Right forelimb (tissue), 1 donor: ENCODE results near the gene FOXQ1.

Source experiments
- DNase-seq: peaks from one replicate; pipeline ENCODE4 v3.0.0-alpha.2; 2018

Gene FOXQ1

DNA sequence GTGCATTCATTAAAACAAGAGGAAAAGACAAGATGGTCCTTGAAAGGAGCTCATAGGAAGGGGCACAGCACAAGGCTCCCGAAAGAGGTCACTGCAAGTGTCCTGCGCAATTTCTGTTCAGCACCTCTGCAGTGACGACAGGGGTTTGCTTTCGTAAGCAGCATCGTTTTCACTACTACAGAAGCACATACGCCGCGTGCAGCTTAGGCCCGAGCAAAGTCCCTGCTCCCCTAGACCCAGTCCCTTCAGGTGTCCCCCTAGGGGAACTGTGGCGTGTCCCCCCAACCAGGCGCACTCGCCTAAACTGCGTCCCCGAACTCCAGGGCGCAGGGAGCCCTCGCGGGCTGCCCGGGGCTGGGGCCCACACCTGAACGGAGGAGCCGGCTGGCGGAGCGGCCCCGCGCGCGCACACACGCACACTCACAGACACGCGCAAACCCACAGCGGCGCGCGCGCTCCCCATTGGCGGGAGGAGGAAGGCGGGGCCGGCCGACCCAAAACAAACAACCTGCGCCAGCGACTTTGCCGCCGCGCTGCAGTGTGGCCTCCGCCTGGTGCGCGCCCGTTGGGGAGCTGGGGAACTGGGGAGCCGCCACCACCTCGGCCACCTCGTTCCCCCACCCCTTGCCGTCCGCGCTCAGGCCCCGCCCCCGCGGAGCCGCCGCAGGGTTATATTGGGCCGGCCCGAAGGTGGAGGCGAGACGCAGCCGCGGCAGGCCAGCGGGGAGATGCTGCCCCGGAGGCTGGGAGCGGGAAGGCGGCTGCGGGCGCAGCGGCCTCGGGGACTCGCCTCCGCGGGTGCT, at the start of gene FOXQ1:
TSS of gene FOXQ1 (plus strand) at position 699 of the 803 bp plus-strand sequence. CDS start 607 bp downstream, outside the sequence.
- DNase-seq, result no peak

- DNase-seq, result no peak
Measured at GRCh38 chr6:1262704-1263038, 49.2 kb upstream of the FOXQ1 start.

DNA sequence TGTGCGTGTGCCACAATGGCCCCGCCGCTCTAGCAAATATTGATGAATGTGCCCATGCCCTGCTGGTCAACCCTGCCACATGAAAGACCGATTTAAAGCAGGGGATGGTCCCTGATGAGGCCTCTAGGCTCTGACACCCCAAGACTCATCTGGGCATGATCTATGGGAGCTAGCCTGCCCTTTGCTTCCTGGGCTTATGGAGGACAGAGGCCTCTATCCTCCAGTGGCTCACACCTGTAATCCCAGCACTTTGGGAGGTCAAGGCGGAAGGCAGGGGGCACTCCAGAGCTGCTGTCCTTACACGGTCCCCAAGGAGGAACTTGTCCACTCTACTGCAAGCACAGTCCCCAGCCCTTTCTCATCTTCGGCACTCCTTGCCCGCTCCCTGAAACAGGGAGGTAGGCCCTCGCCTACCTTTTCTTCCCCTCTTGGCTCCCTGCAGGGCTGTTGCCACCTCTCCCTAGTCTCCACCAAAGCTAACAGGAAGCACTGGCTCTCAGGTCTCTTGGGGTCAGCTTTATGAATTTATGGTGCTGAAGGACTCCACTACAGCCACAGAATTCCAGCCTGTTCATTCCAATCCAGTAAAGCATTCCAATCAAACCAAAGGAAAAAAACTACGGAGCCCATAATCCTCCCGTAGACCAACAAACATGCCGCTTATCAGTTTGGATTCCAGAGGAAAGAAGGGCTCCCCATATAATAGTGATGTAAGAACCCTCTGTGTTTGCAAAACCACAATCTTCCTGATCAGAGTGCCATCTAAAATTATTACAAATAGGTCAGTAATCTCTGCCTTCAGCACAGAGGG, 48.7 kb upstream of the FOXQ1 start:
- no peak for DNase-seq

- no peak for DNase-seq
Measured at GRCh38 chr6:1263850-1264377, 48.0 kb upstream of the FOXQ1 start.

GRCh38 chr6:1264619-1265445, 47.1 kb upstream of the FOXQ1 start:
- DNase-seq, result no peak

DNA sequence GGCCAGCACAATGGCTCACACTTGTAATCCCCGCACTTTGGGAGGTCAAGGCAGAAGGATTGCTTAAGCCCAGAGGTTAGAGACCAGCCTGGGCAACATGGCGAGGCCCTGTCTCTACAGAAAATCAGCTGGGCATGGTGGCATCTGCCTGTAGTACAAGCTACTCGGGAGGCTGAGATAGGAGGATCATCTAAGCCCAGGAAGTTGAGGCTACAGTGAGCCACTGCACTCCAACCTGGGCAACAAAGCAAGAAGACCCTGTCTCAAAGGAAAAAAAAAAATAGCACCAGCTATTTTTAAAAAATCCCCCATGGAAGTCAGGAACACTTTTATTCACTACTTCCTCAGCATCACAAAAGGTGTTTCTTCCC, 45.2 kb upstream of the FOXQ1 start:
- DNase-seq, result no peak

- DNase-seq, result no peak
Measured at GRCh38 chr6:1267057-1267732, 44.7 kb upstream of the FOXQ1 start.

DNA sequence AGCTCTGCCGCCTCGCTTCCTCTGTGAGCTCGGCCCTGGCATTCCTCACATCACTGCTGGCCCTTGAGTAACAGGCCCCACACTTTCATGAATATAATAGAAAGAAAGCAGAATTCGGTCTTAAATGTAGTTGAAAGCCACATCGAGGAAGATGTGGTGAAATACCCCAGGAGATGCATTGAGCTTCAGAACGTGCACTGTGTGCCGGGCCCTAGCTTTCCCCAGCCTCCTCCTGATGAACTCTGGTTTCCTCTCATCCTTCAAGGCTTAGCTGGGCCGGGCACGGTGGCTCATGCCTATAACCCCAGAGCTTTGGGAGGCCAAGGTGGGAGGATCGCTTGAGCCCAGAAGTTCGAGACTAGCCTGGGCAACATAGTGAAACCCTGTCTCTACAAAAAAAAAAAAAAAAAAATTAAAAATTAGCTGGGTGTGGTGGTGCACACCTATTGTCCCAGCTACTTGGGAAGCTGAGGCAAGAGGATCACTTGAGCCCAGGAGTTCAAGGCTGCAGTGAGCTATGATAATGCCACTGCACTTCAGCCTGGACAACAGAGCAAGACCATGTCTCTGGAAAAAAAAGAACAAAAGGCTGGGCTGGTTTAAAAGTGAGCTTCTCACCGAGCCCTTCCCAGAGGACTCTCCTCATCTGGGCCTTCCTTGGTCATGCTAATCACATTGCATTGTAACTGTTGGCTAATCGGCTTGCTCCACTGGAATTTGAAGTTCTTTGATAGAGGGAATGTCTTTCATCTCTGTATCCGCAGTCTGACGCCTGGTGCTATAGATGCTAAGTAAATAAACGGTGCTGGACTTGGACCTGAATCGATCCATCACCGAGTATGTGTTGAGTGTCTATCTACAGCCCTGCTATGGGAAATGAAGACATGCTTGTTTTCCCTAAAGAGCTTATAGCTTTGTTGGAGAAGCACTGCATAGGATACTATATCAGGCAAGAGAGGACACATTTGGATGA, 43.8 kb upstream of the FOXQ1 start:
- DNase-seq, result no peak

- no peak for DNase-seq
Measured at GRCh38 chr6:1271071-1271763, 40.7 kb upstream of the FOXQ1 start.

GRCh38 chr6:1278061-1278720, 33.7 kb upstream of the FOXQ1 start:
- DNase-seq, result no peak

GRCh38 chr6:1279065-1279464, 32.8 kb upstream of the FOXQ1 start:
- DNase-seq, result no peak

GRCh38 chr6:1280666-1281300, 31.1 kb upstream of the FOXQ1 start:
- no peak for DNase-seq

DNA sequence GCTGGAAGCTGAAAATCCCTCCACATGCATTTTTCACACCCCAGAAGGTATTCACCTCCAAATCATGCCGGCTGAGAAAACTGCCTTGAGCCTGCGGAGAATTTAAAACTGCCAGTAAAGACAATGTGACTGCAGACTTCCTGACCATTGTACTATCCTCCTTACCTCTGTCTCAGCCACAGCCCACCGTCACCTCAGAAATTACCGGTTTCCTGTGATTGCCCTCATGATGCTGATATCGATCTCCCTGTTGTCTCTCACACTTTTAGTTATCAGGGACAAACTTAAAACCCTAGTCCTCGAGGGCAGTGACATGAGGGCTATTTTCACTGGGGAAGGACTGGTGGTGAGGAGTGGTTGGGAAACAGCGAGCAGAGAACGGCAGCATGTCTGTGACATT, 30.2 kb upstream of the FOXQ1 start:
- DNase-seq, result no peak

- no peak for DNase-seq
Measured at GRCh38 chr6:1283501-1283900, 28.4 kb upstream of the FOXQ1 start.

GRCh38 chr6:1285556-1285955, 26.3 kb upstream of the FOXQ1 start:
- no peak for DNase-seq

GRCh38 chr6:1285956-1286355, 25.9 kb upstream of the FOXQ1 start:
- DNase-seq, result no peak

GRCh38 chr6:1287103-1287591, 24.8 kb upstream of the FOXQ1 start:
- no peak for DNase-seq

DNA sequence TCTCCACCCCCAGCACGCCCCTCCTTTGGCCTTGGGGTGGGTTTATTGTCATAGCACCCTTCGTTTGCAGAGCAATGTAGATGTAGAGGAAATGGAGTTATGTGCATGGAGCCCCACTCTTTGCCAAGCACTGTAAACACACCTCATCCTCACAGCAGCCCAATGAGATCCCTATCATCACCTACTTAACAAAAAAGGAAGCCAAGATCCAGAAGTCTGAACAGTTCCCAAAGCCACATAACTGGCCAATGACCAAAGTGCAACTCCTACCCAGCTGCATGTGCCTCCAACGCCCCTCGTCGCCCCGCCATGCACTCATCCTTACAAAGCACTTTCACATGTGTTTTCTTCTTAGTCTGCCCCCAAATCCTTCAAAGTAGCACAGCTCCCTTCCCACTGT, 21.8 kb upstream of the FOXQ1 start:
- DNase-seq, result no peak

- DNase-seq, result no peak
Measured at GRCh38 chr6:1290805-1291204, 21.1 kb upstream of the FOXQ1 start.
